ENCODE measurements around the gene ZBTB20.

The ZBTB20 gene

DNA sequence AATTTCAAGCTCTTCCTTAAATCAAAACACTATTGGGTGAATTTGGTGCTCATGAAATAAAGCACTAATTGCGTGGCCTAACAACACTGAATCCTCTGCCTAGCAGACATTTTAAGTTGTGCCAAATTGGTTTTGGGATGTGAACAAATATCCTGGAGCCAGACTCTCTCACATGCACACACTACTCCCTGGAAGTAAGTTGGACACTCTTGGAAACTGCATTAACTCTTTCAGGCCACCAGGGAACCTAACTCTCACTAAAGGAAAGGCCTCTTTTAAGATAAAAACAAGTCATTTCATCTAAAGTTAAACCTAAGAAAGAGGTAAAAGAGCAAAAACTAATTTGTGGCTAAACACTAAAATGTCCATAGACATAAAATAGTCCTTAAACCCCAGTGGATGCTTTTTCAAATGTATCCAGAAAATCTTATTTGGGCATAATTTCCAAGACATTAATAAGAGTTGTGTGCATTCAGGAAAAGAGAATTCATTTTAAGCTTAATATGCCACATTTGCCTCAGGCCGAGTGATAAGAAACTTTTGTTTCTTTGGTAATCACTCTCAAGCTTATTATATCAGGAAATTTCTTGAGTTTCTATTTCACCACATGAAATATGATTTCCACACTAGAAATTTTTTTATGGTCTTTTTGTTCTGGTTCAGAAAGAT lies 61.8 kb downstream of the ZBTB20 start:
- no peak for DNase-seq

DNA sequence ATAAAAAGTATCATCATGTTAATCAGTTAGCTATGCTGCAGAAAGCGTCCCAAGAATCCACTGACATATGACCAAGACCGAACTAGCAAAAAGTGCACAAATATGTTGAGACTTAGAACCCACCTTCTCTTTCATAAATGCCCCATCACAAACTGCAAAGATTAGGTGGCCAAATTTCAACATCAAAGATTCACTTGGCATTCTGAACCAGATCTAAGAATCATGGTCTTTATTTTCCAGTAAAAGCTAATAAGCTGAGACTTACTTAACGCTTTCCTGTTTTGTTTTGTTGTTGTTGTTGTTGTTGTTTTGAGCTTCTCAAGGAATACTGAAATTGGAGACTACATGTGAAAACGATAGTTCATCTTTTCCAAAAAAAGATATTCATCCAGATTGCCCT lies 62.4 kb downstream of the ZBTB20 start:
- DNase-seq: no peak

DNA sequence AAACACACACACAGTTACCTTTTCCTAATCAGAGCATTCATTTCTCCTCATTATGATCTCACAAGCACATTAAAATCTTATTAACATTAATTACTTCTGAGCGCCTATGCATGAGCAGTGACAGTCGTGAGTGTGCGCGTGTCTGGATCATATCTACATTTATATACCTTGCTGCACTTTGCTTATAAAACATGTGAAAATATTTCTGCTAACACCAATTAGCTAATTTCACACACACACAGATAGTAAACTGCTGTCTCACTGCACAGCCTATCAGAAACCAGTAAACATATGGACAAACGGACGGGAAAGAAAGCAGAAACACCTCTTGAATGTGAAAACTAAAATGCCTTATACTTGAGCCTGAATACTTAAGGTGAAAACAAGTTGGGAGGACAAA lies 64.8 kb downstream of the ZBTB20 start:
- no peak for DNase-seq

DNA sequence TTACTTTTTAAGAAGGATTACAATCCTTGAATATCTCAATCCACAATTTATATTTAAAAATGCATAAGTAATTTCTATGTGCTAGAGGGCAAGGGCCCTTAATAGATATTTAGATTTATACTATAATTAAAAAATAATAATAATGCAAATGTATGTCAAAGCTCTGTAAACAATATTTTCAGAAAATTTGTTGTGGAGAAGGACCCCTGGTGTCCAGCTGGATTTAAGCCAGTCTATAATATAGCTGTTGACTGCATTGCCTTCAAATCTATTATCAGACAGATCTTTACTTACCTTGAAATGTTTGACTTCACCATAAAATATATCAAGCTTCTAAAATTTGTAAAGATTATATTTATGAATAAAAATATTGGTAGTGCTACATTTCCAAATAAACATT lies 65.6 kb downstream of the ZBTB20 start:
- DNase-seq: no peak

DNA sequence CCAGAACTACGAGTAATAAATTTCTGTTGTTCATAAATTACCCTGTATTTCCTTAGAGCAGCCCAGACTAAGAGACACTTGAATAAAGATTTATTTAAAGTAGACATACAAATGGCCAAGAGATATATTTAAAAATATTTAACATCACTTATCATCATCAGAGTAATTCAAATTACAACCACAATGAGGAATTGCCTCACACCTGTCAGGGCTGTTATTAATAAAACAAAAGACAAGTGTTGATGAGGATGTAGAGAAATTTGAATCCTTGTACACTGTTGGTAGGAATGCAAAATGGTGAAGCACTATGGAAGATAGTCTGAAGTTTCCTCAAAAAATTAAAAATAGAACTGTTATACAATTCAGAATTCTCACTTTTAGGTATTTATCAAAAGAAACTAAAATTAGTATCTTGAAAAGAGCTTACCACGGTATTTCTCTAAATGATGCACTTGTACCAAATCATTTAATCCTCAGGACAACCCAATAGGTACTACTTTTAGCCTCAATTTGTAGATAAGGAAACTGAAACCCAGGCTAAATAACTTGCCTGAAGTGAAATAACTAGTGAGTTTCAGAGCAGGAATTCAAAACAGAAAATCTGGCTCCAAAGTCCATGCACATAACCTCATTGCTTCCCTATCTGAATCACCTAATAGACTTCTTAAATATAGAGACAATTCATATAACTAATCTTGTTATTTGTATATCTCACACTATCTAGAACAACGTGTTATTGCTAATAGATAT lies 69.4 kb downstream of the ZBTB20 start:
- no peak for DNase-seq

DNA sequence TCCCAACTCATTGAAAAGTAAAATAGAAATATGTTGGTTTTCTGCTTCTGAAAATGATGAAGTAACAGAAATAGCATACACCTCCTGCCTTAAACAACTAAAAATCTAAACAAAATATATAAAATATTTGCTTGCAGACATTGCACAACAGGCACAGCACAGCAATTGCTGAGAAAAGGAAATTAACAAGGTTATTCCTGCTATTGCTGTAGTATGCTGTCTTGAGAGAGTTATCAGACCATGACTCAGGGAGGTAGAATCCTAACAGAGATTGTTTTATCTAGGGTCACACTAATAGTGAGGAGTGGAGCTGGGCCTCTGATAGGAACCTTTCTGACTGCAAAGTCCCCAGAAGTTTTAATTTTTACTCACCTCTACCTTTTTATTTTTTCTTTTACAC lies 72.6 kb downstream of the ZBTB20 start:
- DNase-seq: no peak

DNA sequence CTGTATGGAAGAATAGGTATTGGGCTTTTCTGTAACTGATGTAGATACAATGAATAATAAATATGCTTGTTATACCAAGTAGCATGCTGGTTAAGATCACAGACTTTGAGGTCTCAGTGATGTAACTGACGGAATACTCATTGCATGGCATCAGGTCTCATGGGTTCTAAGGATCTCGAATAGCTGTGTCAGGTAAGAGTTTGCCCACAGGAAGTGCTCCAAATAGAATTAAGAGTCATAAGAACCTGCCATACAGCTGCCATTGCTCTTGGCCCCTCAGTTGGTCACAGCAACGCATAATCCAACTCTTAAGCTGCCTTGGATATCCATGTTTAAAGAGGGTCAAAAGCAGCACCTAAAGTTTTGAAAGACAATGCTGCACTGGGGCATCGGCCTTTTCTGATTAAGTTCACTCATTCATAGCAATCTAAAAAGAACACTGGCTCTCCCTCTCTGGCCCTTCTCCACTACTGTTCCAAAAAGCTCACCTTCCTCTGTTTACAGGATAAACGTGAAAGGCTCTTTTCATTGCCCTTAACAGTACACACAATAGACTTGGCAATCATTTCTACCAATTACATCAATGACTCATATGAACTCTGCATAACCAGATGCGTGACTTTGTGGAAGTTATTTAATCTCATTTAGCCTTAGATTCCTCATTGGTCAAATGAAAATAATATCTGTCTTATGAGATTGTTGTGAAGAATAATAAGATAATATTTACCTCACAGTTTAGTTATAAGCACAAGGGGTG lies 74.6 kb downstream of the ZBTB20 start:
- DNase-seq: no peak

DNA sequence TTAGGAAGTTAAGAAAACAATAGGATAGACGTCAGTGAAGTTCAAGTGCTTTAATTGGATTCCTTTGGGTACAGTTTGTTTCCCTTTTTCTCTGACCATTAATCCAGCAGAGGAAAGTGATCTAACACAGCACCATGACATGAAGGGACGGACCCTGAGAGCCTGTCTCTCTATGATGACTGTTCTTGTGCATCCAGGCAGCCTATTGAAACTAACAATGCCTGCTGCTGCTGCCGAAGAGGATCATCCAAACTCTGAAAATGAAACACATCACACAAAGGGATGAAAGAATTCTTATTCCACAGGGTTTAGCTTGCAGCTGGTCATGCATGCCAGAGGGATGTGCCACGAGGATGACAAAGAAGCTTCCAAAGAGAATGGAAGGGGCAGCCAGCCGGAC lies 75.5 kb downstream of the ZBTB20 start:
- DNase-seq: no peak

DNA sequence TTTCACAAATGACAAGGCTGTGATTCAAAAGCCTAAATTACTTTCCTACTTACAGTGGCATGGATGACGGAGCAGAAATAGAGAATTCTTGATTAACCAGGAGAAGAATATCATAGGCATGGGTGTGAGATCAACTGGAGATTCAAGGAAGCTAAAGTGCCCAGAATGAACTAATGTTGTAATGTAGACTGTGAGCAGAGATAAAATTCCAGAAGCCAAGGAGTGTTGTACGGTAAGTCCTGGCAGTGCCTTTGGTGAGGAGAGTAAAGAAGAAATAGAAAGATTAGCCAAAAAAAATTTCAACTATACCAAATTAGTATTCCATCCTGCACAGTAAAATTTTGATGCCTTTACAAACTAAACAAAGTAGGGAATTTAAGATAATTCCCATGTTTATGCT lies 75.9 kb downstream of the ZBTB20 start:
- no peak for DNase-seq

DNA sequence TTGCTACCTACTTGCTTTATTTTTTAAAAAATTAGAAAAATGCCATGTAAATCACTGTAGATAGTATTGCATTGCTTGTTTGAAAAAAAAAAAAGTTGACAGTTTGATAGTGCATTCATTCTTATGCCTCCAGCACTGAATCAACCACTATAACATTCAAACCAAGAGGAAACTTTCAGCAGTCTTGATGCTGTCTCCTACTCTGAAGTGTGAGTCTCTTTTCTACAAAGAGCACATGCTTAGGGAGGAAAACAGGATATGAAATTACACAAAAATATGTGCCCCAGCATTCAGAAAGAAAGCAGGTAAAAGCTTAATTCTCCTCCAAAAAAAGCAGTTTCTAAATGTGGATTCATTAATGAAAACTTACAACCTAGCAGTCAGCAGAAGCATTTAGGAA lies 78.3 kb downstream of the ZBTB20 start:
- DNase-seq: no peak

DNA sequence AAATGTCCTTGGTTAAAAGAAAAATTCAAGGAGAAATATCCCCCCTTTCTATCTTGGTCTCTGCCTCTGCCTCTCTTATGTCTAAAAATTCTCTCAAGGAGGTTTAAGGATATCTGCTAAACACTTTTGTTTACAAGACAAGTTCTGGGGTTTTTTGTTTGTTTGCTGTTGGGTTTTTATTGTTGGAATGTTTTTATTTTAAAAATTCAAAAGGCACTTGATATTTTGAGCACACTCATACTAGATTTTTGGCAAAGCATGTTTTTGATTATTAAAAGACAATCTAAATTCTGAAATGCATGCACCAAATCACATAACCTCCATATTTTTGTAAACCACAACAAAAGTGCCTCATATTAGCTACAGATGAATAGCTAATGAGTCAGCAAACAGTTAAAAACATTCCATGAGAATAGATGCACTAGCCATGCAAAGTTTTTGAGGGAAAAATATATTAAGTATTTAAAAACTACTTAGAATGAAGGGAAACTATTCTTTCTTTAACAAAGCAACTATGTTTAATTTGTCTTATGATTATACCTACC lies 84.6 kb downstream of the ZBTB20 start:
- no peak for DNase-seq

DNA sequence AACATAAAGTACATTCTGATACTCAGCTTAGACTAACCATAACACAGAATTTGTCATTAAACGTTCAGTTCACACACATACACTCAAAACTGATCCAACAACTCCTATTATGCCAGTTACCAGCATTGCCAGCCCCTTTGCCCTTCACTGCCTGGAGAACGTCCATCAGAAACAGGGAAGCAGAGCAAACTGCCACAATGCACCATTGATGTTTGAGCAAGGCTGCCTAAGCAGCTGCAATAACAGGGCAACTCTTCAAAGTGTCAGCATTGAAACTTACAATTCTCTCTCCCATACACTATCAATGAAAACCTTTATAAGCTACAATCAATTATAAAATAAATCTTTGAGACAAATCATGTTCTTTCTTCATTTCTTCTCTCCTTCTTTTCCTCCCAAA lies 85.1 kb downstream of the ZBTB20 start:
- no peak for DNase-seq

DNA sequence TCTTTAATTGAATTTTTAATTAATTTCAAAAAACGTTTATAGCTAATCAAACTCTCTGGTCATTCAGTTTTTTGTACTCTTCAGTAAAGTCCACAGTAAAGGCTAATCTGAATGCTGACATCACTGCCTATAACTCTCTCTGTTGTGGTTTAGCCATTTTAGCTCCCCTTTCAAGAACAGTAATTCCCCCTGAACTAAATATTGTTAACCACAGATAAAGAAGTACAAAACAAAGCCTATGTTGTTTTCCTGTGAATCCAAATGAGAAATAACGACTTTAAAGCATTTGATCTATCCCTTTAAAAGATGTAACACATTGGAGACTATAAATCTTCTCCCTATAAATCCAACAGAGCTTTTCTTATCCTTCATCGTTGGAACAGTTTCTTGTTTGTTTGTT lies 94.2 kb downstream of the ZBTB20 start:
- DNase-seq: no peak

DNA sequence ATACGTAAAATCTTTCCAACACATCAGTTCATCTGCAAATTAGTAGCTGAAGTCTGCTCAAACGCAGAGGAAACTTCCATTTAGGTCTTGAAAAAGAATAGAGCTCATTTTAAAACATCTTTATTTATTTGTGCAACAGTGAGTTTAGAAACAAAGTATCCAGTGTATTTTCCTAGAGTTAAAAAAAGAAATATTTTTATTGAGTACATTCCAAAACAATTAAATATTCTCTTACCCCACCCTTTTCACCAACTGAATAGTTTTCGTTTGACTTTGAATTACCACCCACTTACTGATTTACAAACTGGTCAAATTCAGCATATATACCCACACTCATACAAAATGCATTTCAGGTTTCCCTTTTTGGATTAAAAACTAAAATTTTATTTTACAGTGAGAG lies 104.7 kb downstream of the ZBTB20 start:
- DNase-seq: no peak

DNA sequence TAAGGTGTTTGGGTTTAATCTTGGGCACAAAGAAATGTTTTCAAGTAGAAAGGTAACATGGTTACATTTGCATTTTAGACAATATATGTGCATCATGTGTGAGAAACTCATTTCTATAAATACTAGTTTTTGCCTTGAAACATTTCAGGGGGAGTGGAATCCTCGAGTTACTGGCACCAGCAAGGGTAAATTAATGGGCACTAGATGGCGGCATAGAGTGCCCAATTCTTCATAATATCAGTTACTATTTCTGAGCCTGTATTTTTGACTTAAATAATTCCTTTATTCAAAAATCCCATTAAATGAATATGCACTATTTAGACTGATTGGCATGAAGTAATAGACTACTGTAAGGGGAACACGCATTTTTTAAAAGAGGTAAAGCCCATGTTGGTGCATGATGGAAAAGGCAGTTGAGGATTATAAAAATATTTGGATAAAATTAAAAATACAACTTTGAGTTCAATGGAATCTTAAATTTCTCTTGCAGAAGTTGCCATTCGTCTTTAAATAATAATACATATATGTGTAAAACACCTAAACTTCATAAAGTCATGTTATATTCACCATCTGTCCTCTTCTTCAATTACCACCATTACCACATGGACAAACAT lies 106.3 kb downstream of the ZBTB20 start:
- DNase-seq: peak; percentile 8 to 46

DNA sequence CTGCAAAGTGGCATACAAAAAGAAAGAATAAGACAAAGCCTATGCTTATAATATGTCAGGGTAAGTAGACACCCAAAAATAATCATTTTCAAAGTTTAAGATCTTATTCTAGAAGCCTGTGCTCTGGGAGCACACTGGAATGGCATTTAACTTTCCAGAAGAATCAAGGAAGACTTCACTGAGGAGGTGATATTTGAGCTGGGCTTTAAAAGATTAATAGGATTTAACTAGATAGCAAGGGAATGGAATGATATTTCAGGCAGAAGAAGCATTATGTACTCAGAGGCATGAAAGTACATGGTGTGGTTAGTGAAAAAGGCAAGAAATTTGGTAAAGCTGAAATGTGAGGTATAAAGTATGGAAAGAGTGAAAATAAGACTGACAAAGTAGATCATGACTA lies 106.8 kb downstream of the ZBTB20 start:
- DNase-seq: no peak

DNA sequence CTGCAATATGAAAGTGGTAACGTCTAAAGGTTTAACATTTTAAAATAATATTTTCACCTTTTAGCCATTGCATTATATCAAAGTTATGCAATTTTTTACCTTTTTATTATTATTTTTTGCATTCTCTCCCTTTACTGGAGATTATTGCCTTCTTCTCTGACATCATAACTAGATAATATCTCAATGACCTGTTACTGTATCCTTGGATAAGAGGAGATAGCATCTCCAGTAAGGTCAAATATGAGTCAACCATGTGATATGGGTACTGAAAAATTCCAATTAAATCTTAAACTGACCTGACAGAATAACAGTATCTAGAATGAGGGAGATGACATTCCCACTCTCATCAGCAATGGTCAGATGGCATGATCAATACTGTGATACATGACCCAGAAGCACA lies 108.3 kb downstream of the ZBTB20 start:
- no peak for DNase-seq

DNA sequence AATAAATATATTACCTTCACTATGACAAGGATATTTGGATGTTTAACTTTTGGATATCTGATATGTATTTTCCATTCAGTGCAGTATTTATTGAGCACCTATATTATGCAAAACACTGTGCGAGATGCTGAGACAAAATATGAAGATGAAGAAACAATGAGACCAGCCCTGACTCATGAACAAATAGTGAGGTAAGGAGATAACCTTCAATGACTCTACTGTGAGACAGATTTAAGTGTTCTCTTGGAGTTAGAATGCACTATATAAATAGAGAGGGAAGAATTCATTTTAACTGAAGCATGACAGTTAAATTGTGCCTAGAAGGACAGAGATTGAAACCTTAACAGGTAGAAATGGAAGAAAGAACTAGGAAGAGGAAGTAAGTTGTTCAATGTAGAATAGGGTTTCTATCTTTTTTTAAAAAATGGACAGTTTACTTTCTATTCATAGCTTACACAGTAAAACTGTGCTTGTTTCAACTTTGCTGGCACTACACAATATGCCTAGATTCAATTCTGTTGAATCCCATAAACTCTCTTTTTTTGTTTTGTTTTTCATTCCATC lies 124.2 kb downstream of the ZBTB20 start:
- DNase-seq: no peak

DNA sequence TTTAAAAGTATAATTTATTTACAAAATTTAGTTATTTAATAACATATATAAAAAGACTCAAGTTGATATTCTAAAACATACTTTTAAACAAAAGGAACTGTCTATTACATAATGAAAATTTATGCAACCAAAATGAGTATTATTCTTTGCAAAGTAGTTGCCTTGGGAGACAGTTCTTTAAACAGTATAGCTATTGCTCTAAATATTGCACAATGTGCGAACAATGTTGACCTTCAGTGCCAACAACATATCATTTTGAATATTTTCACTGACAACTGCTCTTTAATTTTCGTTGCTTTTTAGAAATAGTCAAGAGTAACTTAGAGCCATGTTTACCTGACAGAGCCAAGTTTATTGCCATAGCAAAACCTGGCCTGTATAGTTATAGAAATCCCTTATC lies 124.9 kb downstream of the ZBTB20 start:
- no peak for DNase-seq

DNA sequence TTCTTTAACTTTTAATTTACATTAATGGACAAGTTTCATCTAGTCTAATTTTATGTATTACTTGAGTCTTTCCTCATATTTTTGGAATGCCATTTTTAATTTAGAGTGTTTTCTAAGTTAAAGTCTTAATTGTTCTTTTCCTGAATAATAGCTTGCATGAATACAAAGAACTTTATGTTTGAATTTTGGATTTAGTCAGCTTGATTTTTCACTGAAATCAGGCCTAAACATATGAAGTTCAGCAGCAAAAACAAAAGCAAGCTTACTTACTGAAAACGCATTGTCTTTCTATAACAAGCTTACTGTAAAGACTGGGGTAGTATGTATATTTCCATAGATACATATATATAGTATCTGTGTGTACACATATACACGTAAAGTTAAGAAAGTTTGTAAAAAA lies 126.0 kb downstream of the ZBTB20 start:
- no peak for DNase-seq

DNA sequence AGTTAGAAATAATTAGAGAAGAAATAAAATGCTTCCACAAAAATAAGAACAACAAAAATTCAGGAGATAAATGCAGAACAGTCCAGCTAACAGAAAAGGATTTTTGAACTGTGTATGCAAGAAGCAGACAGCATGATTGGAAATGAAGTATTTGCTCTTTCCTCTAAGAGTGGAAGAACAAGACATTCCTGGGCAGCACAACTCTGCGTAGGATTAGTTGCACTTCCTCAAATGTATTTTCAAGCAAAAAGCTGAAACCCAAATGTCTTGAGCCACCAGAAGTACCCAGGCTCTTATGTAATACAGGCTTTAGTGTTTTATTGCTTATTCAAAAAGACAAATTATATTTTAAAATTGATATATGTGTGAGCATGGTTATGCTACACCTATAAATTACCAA lies 127.2 kb downstream of the ZBTB20 start:
- DNase-seq: no peak

DNA sequence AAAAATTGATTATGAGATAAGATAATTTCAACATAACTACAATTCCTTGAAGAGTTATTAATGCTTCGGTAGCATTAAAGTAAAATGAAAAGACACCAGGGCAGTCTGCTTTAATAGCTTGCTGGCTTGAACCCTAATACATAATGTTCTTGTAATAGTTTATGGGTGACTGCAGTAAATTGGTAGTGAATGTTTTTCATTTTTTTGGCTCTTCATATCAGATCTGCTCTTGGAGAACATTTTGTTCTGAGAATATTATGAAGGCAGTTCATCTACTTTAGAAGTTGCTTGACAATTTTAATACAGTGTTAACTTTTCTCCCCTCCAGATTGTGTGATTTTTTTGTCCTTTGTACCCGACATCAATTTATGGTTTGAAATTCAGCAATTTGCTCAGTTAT lies 128.4 kb downstream of the ZBTB20 start:
- DNase-seq: no peak

DNA sequence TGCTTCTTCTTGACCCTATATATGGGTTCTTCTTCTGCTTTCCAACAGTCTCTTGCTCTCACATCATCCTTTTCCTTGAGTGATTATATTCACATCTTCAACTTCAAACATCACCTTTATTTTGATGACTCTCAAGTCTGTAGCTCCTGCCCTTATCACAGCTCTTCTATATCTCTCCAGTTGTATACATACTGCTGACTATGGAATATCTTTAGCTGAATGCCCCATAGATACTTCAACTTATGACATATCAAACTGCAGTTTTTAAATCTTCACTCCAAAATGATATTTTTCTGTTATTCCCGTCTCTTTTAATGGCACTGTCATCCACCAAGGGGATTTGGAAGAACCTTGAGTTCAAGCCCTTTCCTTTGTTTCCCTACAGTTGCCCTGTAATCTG lies 139.1 kb downstream of the ZBTB20 start:
- DNase-seq: no peak
